GM23248 (cell line): Measurements from ENCODE around the gene SOD1. TPM values are rescaled to one million over a fixed set of nuclear protein-coding genes. Genes with fewer than 3 reads are reported as not detected.
A peak's percentile ranks its signal among the peaks of the same experiment; 100 is the strongest.
"Not testable (repeated sequence)": the region's sequence is repeated elsewhere in the genome, so short reads cannot be mapped to it uniquely, and the experiment has no call there.

Source experiments
- DNase-seq: peaks from one replicate; pipeline ENCODE4 v3.0.0-alpha.2; 2015
- H2AFZ ChIP-seq: fragments of 200-600 bp; sonication (generic); 2 replicates; pipeline ENCODE4 v1.6.1; 2016; ENCODE audit warnings: antibody characterized with exemption
- H3F3A ChIP-seq: fragments of 200-600 bp; sonication (generic); 2 replicates; pipeline ENCODE4 v1.6.1; 2016; ENCODE audit warnings: mild to moderate bottlenecking, antibody characterized with exemption, mixed run types; ENCODE audit not compliant: insufficient read depth
- H3K27ac ChIP-seq: fragments of 200-600 bp; sonication (generic); 2 replicates; pipeline ENCODE4 v1.5.1; 2016; ENCODE audit warnings: mild to moderate bottlenecking
- H3K27me3 ChIP-seq: fragments of 200-600 bp; sonication (generic); replicated peaks from 2 replicates; pipeline ENCODE4 v1.6.1; 2016; ENCODE audit warnings: mild to moderate bottlenecking; ENCODE audit not compliant: insufficient read depth
- H3K36me3 ChIP-seq: fragments of 200-600 bp; sonication (generic); 2 replicates; pipeline ENCODE4 v1.6.1; 2016; ENCODE audit warnings: low read depth, mild to moderate bottlenecking
- H3K4me1 ChIP-seq: fragments of 200-600 bp; sonication (generic); 2 replicates; pipeline ENCODE4 v1.6.1; 2016; ENCODE audit warnings: mild to moderate bottlenecking; ENCODE audit not compliant: insufficient read depth
- H3K4me2 ChIP-seq: fragments of 200-600 bp; sonication (generic); one replicate; pipeline ENCODE4 v1.6.1; 2016; ENCODE audit warnings: mild to moderate bottlenecking; ENCODE audit not compliant: unreplicated experiment
- H3K4me3 ChIP-seq: fragments of 200-600 bp; sonication (generic); 2 replicates; pipeline ENCODE4 v1.5.1; 2016; ENCODE audit warnings: mild to moderate bottlenecking
- H3K79me2 ChIP-seq: fragments of 200-600 bp; sonication (generic); 2 replicates; pipeline ENCODE4 v1.6.1; 2016; ENCODE audit warnings: mild to moderate bottlenecking; ENCODE audit not compliant: insufficient read depth
- H3K9ac ChIP-seq: fragments of 200-600 bp; sonication (generic); 2 replicates; pipeline ENCODE4 v1.6.1; 2016; ENCODE audit warnings: mild to moderate bottlenecking
- H3K9me2 ChIP-seq: fragments of 200-600 bp; sonication (generic); 2 replicates; pipeline ENCODE4 v1.6.1; 2016; ENCODE audit warnings: mixed run types, mild to moderate bottlenecking, moderate library complexity; ENCODE audit not compliant: insufficient read depth
- H3K9me3 ChIP-seq: fragments of 200-600 bp; sonication (generic); one replicate; pipeline ENCODE4 v1.6.1; 2017; ENCODE audit warnings: low read depth
- H4K20me1 ChIP-seq: fragments of 200-600 bp; sonication (generic); 2 replicates; pipeline ENCODE4 v1.6.0; 2016; ENCODE audit not compliant: insufficient read depth
- EZH2 ChIP-seq: fragments of 200-600 bp; sonication (generic); IDR thresholded peaks from 2 replicates; pipeline ENCODE4 v1.6.1; 2018; ENCODE audit warnings: antibody characterized with exemption, mild to moderate bottlenecking; ENCODE audit not compliant: insufficient read depth, poor library complexity, severe bottlenecking
- EZH2phosphoT487 ChIP-seq: fragments of 200-600 bp; sonication (generic); IDR thresholded peaks from 2 replicates; pipeline ENCODE4 v1.6.1; 2018; ENCODE audit warnings: antibody characterized with exemption, moderate library complexity, mild to moderate bottlenecking, low read depth; ENCODE audit not compliant: insufficient read depth
- WGBS, 2 experiments: methylation state at CpG; one replicate each; pipeline ENCODE4 v1.1.6; 2015 to 2017; ENCODE audit warnings: low lambda C conversion rate in 2 of 2, low coverage in 1 of 2; ENCODE audit errors: missing lambda C conversion rate in 2 of 2; 5-methylcytosine and 5-hydroxymethylcytosine counted together
- in situ Hi-C: fragments of 300-500 bp; cut with MboI; formaldehyde crosslinking; loops from 2 replicates; pipeline ENCODE4 v1.15.0; 2020
- polyA plus RNA-seq: library from polyadenylated mRNA; unstranded; fragments of >200 nt; fragmentation: Nextera tagmentation; extraction: Ambion mirVana; gene quantifications from 2 replicates; pipeline ENCODE4 v1.2.1, GENCODE V29; 2016
- total RNA-seq: library from RNA; depleted of rRNA; stranded (reverse); fragments of >200 nt; shearing (Covaris generic); gene quantifications from 2 replicates; pipeline ENCODE4 v1.2.3, GENCODE V29; 2014

Gene SOD1
- total and polyA plus RNA-seq, 2 experiments from 2014 or later, result 185 to 350 TPM

- Histone ChIP-seq H3K36me3 (no peaks in the 10 kb centered on the region), H3K4me3 (no peak overlapping the region), H3F3A (no peaks in the 10 kb centered on the region), H3K9me2 (no peaks in the 10 kb centered on the region), H4K20me1 (no peaks in the 10 kb centered on the region), H3K4me1 (no peaks in the 10 kb centered on the region), H3K27me3 (no peaks in the 10 kb centered on the region), H3K9ac (no peak overlapping the region), H3K27ac (no peak overlapping the region), H3K4me2 (no peak overlapping the region), H2AFZ (no peak overlapping the region), H3K79me2 (no peaks in the 10 kb centered on the region), H3K9me3 (no peaks in the 10 kb centered on the region)
- DNase-seq, result no peak
- TF ChIP-seq EZH2phosphoT487, result no peak
- no peak for TF ChIP-seq EZH2
- 31 to 33% methylated on average over 3 of the region's 3 CpGs for WGBS, 2 experiments
- in situ Hi-C loops, result no loop called here
Measured at GRCh38 chr21:31624181-31624580, 35.3 kb upstream of the SOD1 start.

GRCh38 chr21:31624961-31625491 is 34.5 kb upstream of the SOD1 start:
- no peak overlapping the region for H3K4me2 ChIP-seq
- no peaks in the 10 kb centered on the region for H3K79me2 ChIP-seq
- no peak for TF ChIP-seq EZH2
- no peak for TF ChIP-seq EZH2phosphoT487
- H4K20me1 ChIP-seq, result no peaks in the 10 kb centered on the region
- no peak for DNase-seq
- no peaks in the 10 kb centered on the region for H3F3A ChIP-seq
- no peaks in the 10 kb centered on the region for H3K27me3 ChIP-seq
- H3K9me2 ChIP-seq, result no peaks in the 10 kb centered on the region
- no peaks in the 10 kb centered on the region for H3K36me3 ChIP-seq
- H3K27ac ChIP-seq, result no peak overlapping the region
- H3K4me1 ChIP-seq, result no peaks in the 10 kb centered on the region
- WGBS, 2 experiments, result 76 to 80% methylated on average over 11 of the region's 11 CpGs
- no peak overlapping the region for H3K4me3 ChIP-seq
- no peak overlapping the region for H2AFZ ChIP-seq
- in situ Hi-C loops, result no loop called here
- no peaks in the 10 kb centered on the region for H3K9me3 ChIP-seq
- H3K9ac ChIP-seq, result no peak overlapping the region

GRCh38 chr21:31629972-31630711 is 29.4 kb upstream of the SOD1 start:
- H3K27me3 ChIP-seq, result no peaks in the 10 kb centered on the region
- no peak overlapping the region for H3K4me3 ChIP-seq
- H3K4me2 ChIP-seq, result no peak overlapping the region
- DNase-seq, result peak; percentile 30
- TF ChIP-seq EZH2phosphoT487 (no peak), EZH2 (no peak)
- no peak overlapping the region for H2AFZ ChIP-seq
- H3K27ac ChIP-seq, result no peak overlapping the region
- WGBS, 2 experiments, result 65 to 71% methylated on average over 8 of the region's 8 CpGs
- in situ Hi-C loops, result no loop called here
- H3K9me2 ChIP-seq, result no peaks in the 10 kb centered on the region
- H3K9me3 ChIP-seq, result no peaks in the 10 kb centered on the region
- no peaks in the 10 kb centered on the region for H3K36me3 ChIP-seq
- H3K79me2 ChIP-seq, result no peaks in the 10 kb centered on the region
- no peak overlapping the region for H3K9ac ChIP-seq
- H4K20me1 ChIP-seq, result no peaks in the 10 kb centered on the region
- H3F3A ChIP-seq, result no peaks in the 10 kb centered on the region
- no peaks in the 10 kb centered on the region for H3K4me1 ChIP-seq

GRCh38 chr21:31631881-31632280 is 27.6 kb upstream of the SOD1 start:
- H4K20me1 ChIP-seq, H3K9me3 ChIP-seq, H3K4me1 ChIP-seq, H3K4me2 ChIP-seq, in situ Hi-C loops, DNase-seq, H3K9me2 ChIP-seq, H3F3A ChIP-seq, H3K4me3 ChIP-seq, H3K27ac ChIP-seq, H3K36me3 ChIP-seq, H2AFZ ChIP-seq, H3K79me2 ChIP-seq, H3K9ac ChIP-seq, H3K27me3 ChIP-seq: not testable (repeated sequence)
- 73 to 81% methylated on average over 6 of the region's 6 CpGs for WGBS, 2 experiments
